ENCODE results near the gene NGDN. TPM values are rescaled to one million over a fixed set of nuclear protein-coding genes. Genes with fewer than 3 reads are reported as not detected.

NGDN gene
- total and polyA plus RNA-seq, 2 of the 4 experiments (the other 2 are of a cell fraction) = 48.1 to 49.8 TPM

DNA sequence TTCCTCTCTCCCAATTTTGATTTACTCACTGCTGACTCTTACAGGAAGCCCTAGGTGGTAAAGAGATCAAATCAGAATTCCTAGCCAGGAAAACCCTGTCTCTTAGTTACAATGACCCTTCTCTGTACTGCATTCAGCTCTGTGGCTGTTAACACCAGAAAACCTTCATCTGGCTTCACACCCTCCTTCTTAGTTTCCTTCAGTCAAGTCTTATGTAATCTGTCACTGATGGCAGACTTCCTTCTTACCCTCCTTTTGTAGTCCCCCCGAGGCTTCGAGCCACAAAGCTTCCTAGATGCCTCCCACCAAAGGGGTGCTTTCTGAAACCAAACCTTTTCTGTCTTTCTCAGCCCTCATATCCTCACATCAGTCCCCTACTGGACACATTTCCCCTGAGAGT, 16.5 kb downstream of the NGDN start:
- Histone ChIP-seq H3K14ac (replicated peaks; ENCODE audit: low read depth, low read length) (no peak overlapping the region), H3K23ac (ENCODE audit: low read depth, low read length) (no peak overlapping the region), H2AFZ (replicated peaks; ENCODE audit: low read length, poor library complexity) (no peak overlapping the region), H3K36me3 (ENCODE audit: control insufficient read depth, insufficient read depth, low read length) (peaks cover 6% of the 10 kb centered on the region), H3K27me3 (ENCODE audit: control insufficient read depth, insufficient read depth, low read length) (no peaks in the 10 kb centered on the region), H4K8ac (ENCODE audit: low read depth in 2 of 2, low read length in 2 of 2) (no peak overlapping the region), H3K18ac (ENCODE audit: low read depth, low read length) (no peak overlapping the region), H2BK120ac (ENCODE audit: low read depth, low read length) (no peak overlapping the region), H4K20me1 (ENCODE audit: insufficient read depth, low read length) (peaks cover 4% of the 10 kb centered on the region; the same call in 1 of the 2 replicates), H3K9me3 (ENCODE audit: control insufficient read depth, insufficient read depth, low read length) (no peaks in the 10 kb centered on the region), H2AK9ac (replicated peaks; ENCODE audit: low read depth, low read length, poor library complexity) (no peak overlapping the region), H2AK5ac (ENCODE audit: low read depth, low read length) (no peak overlapping the region), H2BK15ac (ENCODE audit: low read depth, low read length) (no peak overlapping the region), H3K9ac (ENCODE audit: low read depth, low read length) (no peak overlapping the region), H3K4me1 (ENCODE audit: control insufficient read depth, insufficient read depth, low read length) (no peaks in the 10 kb centered on the region), H3K79me1 (ENCODE audit: low read depth in 1 of 2, low read length in 2 of 2) (no peaks in the 10 kb centered on the region; a peak in 1 of 4 replicates), H2BK20ac (ENCODE audit: low read depth, low read length) (no peak overlapping the region), H3K4ac (ENCODE audit: low read depth, low read length) (no peak overlapping the region), H3K4me3 (ENCODE audit: insufficient read depth, low read depth, low read length) (no peak overlapping the region), H3K56ac (ENCODE audit: extremely low read depth, insufficient read depth, low read length) (no peak overlapping the region), H3K9me1 (ENCODE audit: insufficient read depth, low read length) (no peaks in the 10 kb centered on the region), H4K91ac (ENCODE audit: insufficient read depth, low read depth, low read length) (no peak overlapping the region), H3K27ac (ENCODE audit: insufficient read depth, low read length) (no peak overlapping the region), H2BK5ac (ENCODE audit: low read depth, low read length, poor library complexity, severe bottlenecking) (no peak overlapping the region), H3K4me2 (ENCODE audit: low read depth, low read length) (no peak overlapping the region), H4K5ac (ENCODE audit: low read depth, low read length) (no peak overlapping the region)
- BruUV-seq (replicated peaks) = no TSS peak
- ATAC-seq (ENCODE audit: low read depth) = no peak
- DNase-seq = no peak
- intact Hi-C loops (cut with micrococcal nuclease) = no loop called here
- ChIA-PET POLR2A (ENCODE audit: unreplicated experiment) (no interaction called here), CTCF (interaction anchor here (2.9 kb wide), 1 partner anchor 73 kb away, joined by 11 read pairs; no protein-coding TSS in a partner anchor)
- dilution Hi-C loops (cut with HindIII; ENCODE audit: low sequenced_read_pairs, unreplicated experiment) = no loop called here
- TF ChIP-seq FOS (IDR thresholded peaks at IDR 0.05; ENCODE audit: low read depth, low read length) (no peak), NFE2L2 (IDR thresholded peaks at IDR 0.05; ENCODE audit: low read depth, low read length) (no peak), BHLHE40 (IDR thresholded peaks at IDR 0.05; ENCODE audit: low read depth, low read length) (no peak), CEBPB (IDR thresholded peaks at IDR 0.05; ENCODE audit: low read depth, low read length) (no peak), MAFK (IDR thresholded peaks at IDR 0.05; ENCODE audit: low read depth, low read length) (no peak), RFX5 (IDR thresholded peaks at IDR 0.05; ENCODE audit: low read depth, low read length) (no peak), POLR2A (IDR thresholded peaks at IDR 0.05; ENCODE audit: low read depth, low read length) (no peak), MXI1 (IDR thresholded peaks at IDR 0.05; ENCODE audit: borderline replicate concordance, low read depth, low read length) (no peak), CHD1 (IDR thresholded peaks at IDR 0.05; ENCODE audit: low read depth, low read length) (no peak), RCOR1 (IDR thresholded peaks at IDR 0.05; ENCODE audit: insufficient replicate concordance, low read length) (no peak), RAD21 (IDR thresholded peaks at IDR 0.05; ENCODE audit: low read length) (no peak), MAZ (IDR thresholded peaks at IDR 0.05; ENCODE audit: borderline replicate concordance, low read depth, low read length) (no peak), SMC3 (IDR thresholded peaks at IDR 0.05; ENCODE audit: low read depth, low read length) (no peak)
- TF ChIP-seq, protein P1, sequence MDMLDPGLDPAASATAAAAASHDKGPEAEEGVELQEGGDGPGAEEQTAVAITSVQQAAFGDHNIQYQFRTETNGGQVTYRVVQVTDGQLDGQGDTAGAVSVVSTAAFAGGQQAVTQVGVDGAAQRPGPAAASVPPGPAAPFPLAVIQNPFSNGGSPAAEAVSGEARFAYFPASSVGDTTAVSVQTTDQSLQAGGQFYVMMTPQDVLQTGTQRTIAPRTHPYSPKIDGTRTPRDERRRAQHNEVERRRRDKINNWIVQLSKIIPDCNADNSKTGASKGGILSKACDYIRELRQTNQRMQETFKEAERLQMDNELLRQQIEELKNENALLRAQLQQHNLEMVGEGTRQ (IDR thresholded peaks at IDR 0.05; ENCODE audit: low read depth, low read length) = no peak
- TF ChIP-seq, protein P2, sequence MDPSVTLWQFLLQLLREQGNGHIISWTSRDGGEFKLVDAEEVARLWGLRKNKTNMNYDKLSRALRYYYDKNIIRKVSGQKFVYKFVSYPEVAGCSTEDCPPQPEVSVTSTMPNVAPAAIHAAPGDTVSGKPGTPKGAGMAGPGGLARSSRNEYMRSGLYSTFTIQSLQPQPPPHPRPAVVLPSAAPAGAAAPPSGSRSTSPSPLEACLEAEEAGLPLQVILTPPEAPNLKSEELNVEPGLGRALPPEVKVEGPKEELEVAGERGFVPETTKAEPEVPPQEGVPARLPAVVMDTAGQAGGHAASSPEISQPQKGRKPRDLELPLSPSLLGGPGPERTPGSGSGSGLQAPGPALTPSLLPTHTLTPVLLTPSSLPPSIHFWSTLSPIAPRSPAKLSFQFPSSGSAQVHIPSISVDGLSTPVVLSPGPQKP (IDR thresholded peaks at IDR 0.05; ENCODE audit: borderline replicate concordance, low read depth, low read length) = no peak
- TF ChIP-seq, protein P3, sequence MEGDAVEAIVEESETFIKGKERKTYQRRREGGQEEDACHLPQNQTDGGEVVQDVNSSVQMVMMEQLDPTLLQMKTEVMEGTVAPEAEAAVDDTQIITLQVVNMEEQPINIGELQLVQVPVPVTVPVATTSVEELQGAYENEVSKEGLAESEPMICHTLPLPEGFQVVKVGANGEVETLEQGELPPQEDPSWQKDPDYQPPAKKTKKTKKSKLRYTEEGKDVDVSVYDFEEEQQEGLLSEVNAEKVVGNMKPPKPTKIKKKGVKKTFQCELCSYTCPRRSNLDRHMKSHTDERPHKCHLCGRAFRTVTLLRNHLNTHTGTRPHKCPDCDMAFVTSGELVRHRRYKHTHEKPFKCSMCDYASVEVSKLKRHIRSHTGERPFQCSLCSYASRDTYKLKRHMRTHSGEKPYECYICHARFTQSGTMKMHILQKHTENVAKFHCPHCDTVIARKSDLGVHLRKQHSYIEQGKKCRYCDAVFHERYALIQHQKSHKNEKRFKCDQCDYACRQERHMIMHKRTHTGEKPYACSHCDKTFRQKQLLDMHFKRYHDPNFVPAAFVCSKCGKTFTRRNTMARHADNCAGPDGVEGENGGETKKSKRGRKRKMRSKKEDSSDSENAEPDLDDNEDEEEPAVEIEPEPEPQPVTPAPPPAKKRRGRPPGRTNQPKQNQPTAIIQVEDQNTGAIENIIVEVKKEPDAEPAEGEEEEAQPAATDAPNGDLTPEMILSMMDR (conservative IDR thresholded peaks at IDR 0.05; ENCODE audit: low read depth, low read length) = no peak
- in situ Hi-C loops (cut with MboI; ENCODE audit: low sequenced_read_pairs) = no loop called here
- 94% methylated on average over 2 of the region's 2 CpGs; no CpG with 5 or more reads in 1 of the 2 experiments for WGBS, 2 experiments (ENCODE audit: extremely low coverage in 2 of 2, insufficient read length in 1 of 2)

Data from IMR-90 (cell line).